Activated T-cell treated with anti-CD3 and anti-CD28 coated beads, Interleukin-2, amount 50 U/mL, for 72 hours (primary cell): ENCODE data around the gene SPRR1A. TPM values are rescaled to one million over a fixed set of nuclear protein-coding genes. Genes with fewer than 3 reads are reported as not detected.
A peak's percentile ranks its signal among the peaks of the same experiment; 100 is the strongest.

ENCODE experiments used
- ATAC-seq, 2 donors: fragments of 150-1000 bp; cut with Tn5 transposase; replicated peaks in 1 of 2; 2 replicates each; pipeline ENCODE4 v1.10.0; 2021; ENCODE audit warnings: moderate library complexity in 2 of 2, mild to moderate bottlenecking in 1 of 2
- DNase-seq, 2 donors: peaks; one replicate each; pipeline ENCODE4 v3.0.0; 2021 to 2022; ENCODE audit warnings: mixed read lengths in 1 of 2
- H3K27ac Mint-ChIP-seq: one replicate; pipeline ENCODE4 v1.8.0; 2022; ENCODE audit warnings: mild to moderate bottlenecking, moderate library complexity, mixed read lengths
- H3K27me3 Mint-ChIP-seq: one replicate; pipeline ENCODE4 v1.8.0; 2022; ENCODE audit warnings: low read depth, mixed read lengths
- H3K36me3 Mint-ChIP-seq, 2 donors: one replicate each; pipeline ENCODE4 v1.8.0; 2022; ENCODE audit warnings: mixed read lengths in 2 of 2, mild to moderate bottlenecking in 1 of 2; ENCODE audit not compliant: insufficient read depth in 2 of 2
- H3K4me1 Mint-ChIP-seq: one replicate; pipeline ENCODE4 v1.8.0; 2022; ENCODE audit warnings: low read depth, mixed read lengths
- H3K4me3 Mint-ChIP-seq, 2 donors: one replicate each; pipeline ENCODE4 v1.8.0; 2022; ENCODE audit warnings: mild to moderate bottlenecking in 2 of 2, mixed read lengths in 2 of 2, moderate library complexity in 2 of 2
- H3K9me3 Mint-ChIP-seq, 2 donors: one replicate each; pipeline ENCODE4 v1.8.0; 2022; ENCODE audit warnings: mixed read lengths in 2 of 2
- total RNA-seq, 2 donors: library from RNA; stranded (reverse); gene quantifications; one replicate each; pipeline ENCODE4 v1.2.3, GENCODE V29; 2022

Gene SPRR1A
- total RNA-seq, 2 donors from 2014 or later: not detected

- H3K9me3 Mint-ChIP-seq: no peaks in the 10 kb centered on the region
- peaks cover 24% of the 10 kb centered on the region for H3K27me3 Mint-ChIP-seq
- no peak overlapping the region for H3K27ac Mint-ChIP-seq
- H3K4me3 Mint-ChIP-seq: no peak overlapping the region
- H3K4me1 Mint-ChIP-seq: no peaks in the 10 kb centered on the region
- DNase-seq (no peak), ATAC-seq (no peak)
- no peaks in the 10 kb centered on the region for H3K36me3 Mint-ChIP-seq
Observed at GRCh38 chr1:153023109-153023508, 39.2 kb downstream of the SPRR1A start.

- Mint-ChIP-seq H3K4me1 (no peaks in the 10 kb centered on the region), H3K9me3 (no peaks in the 10 kb centered on the region), H3K27me3 (peaks cover 32% of the 10 kb centered on the region), H3K27ac (no peak overlapping the region), H3K4me3 (no peak overlapping the region), H3K36me3 (no peaks in the 10 kb centered on the region)
- no peak for ATAC-seq
- DNase-seq: no peak
Observed at GRCh38 chr1:153024413-153024812, 40.5 kb downstream of the SPRR1A start.

- Mint-ChIP-seq H3K4me3 (no peak overlapping the region), H3K4me1 (no peaks in the 10 kb centered on the region), H3K27me3 (peaks cover 32% of the 10 kb centered on the region), H3K9me3 (no peaks in the 10 kb centered on the region), H3K27ac (no peak overlapping the region), H3K36me3 (no peaks in the 10 kb centered on the region)
- DNase-seq: no peak
- ATAC-seq: no peak
Observed at GRCh38 chr1:153025797-153026196, 41.9 kb downstream of the SPRR1A start.

- Mint-ChIP-seq H3K27ac (no peak overlapping the region), H3K36me3 (no peaks in the 10 kb centered on the region), H3K9me3 (no peaks in the 10 kb centered on the region), H3K4me3 (no peak overlapping the region), H3K4me1 (peaks cover 6% of the 10 kb centered on the region), H3K27me3 (peaks cover 16% of the 10 kb centered on the region)
- no peak for ATAC-seq
- no peak for DNase-seq
Observed at GRCh38 chr1:153028766-153029165, 44.9 kb downstream of the SPRR1A start.

GRCh38 chr1:153030895-153031294 is 47.0 kb downstream of the SPRR1A start, which contains the start of gene SPRR1B:
SPRR1B (plus strand) TSS chr1:153031203; CDS start chr1:153032346, 1,143 bp downstream.
- H3K4me3 Mint-ChIP-seq: no peak within 1 kb of the TSS
- H3K4me1 Mint-ChIP-seq: peaks cover 6% of the 10 kb centered on the region
- H3K27ac Mint-ChIP-seq: no peak within 1 kb of the TSS
- H3K27me3 Mint-ChIP-seq: peaks cover 8% of the 10 kb centered on the region
- ATAC-seq: no peak
- DNase-seq: no peak
- no peaks in the 10 kb centered on the region for H3K36me3 Mint-ChIP-seq
- no peaks in the 10 kb centered on the region for H3K9me3 Mint-ChIP-seq

- peaks cover 6% of the 10 kb centered on the region for H3K4me1 Mint-ChIP-seq
- no peak for ATAC-seq
- H3K27me3 Mint-ChIP-seq: peaks cover 8% of the 10 kb centered on the region
- H3K9me3 Mint-ChIP-seq: no peaks in the 10 kb centered on the region
- H3K27ac Mint-ChIP-seq: no peak overlapping the region
- no peak for DNase-seq
- H3K4me3 Mint-ChIP-seq: no peak overlapping the region
- no peaks in the 10 kb centered on the region for H3K36me3 Mint-ChIP-seq
Observed at GRCh38 chr1:153032073-153032472, 48.2 kb downstream of the SPRR1A start.

- peaks cover 6% of the 10 kb centered on the region for H3K4me1 Mint-ChIP-seq
- H3K9me3 Mint-ChIP-seq: no peaks in the 10 kb centered on the region
- no peak overlapping the region for H3K27ac Mint-ChIP-seq
- H3K27me3 Mint-ChIP-seq: peaks cover 8% of the 10 kb centered on the region
- peak in 1 of 2 donors; percentile 1 for DNase-seq
- no peaks in the 10 kb centered on the region for H3K36me3 Mint-ChIP-seq
- no peak overlapping the region for H3K4me3 Mint-ChIP-seq
- peak in 1 of 2 donors; percentile 71 for ATAC-seq
Observed at GRCh38 chr1:153032677-153033308, 48.9 kb downstream of the SPRR1A start.

- H3K4me1 Mint-ChIP-seq: peaks cover 6% of the 10 kb centered on the region
- H3K36me3 Mint-ChIP-seq: no peaks in the 10 kb centered on the region
Observed at GRCh38 chr1:153035211-153035610, 51.3 kb downstream of the SPRR1A start.

More at GRCh38 chr1:153035211-153035610, 51.3 kb downstream of the SPRR1A start:
- Mint-ChIP-seq H3K27me3 (peaks cover 6% of the 10 kb centered on the region), H3K27ac (no peak overlapping the region), H3K9me3 (no peaks in the 10 kb centered on the region), H3K4me3 (no peak overlapping the region)
- no peak for ATAC-seq
- no peak for DNase-seq

Other genes starting within 250 kb of the SPRR1A start
- gene KPRP, start 226.1 kb upstream of the SPRR1A start, total RNA-seq: not detected
- gene LCE1F, start 208.9 kb upstream of the SPRR1A start, total RNA-seq: not detected
- gene LCE1E, start 197.8 kb upstream of the SPRR1A start, total RNA-seq: not detected
- gene LCE1D, start 187.4 kb upstream of the SPRR1A start, total RNA-seq: not detected
- not detected for gene LCE1C, start 177.4 kb upstream of the SPRR1A start, total RNA-seq
- not detected for gene LCE1B, start 172.1 kb upstream of the SPRR1A start, total RNA-seq
- not detected for gene LCE1A, start 156.6 kb upstream of the SPRR1A start, total RNA-seq
- gene LCE6A, start 141.2 kb upstream of the SPRR1A start, total RNA-seq: not detected
- gene LCE7A, start 124.1 kb upstream of the SPRR1A start, total RNA-seq: not detected
- gene SMCP, start 105.8 kb upstream of the SPRR1A start, total RNA-seq: not detected
- gene IVL, start 75.5 kb upstream of the SPRR1A start, total RNA-seq: not detected
- not detected for gene SPRR5, start 36.9 kb upstream of the SPRR1A start, total RNA-seq
- gene SPRR4, start 13.4 kb upstream of the SPRR1A start, total RNA-seq: not detected
- not detected for gene SPRR3, start 17.7 kb downstream of the SPRR1A start, total RNA-seq
- not detected for gene SPRR1B, start 47.1 kb downstream of the SPRR1A start, total RNA-seq
- not detected for gene SPRR2D, start 57.0 kb downstream of the SPRR1A start, total RNA-seq
- not detected for gene SPRR2A, start 73.4 kb downstream of the SPRR1A start, total RNA-seq
- not detected for gene SPRR2B, start 87.5 kb downstream of the SPRR1A start, total RNA-seq
- not detected for gene SPRR2E, start 110.4 kb downstream of the SPRR1A start, total RNA-seq
- gene SPRR2F, start 129.4 kb downstream of the SPRR1A start, total RNA-seq: not detected
- gene SPRR2G, start 166.8 kb downstream of the SPRR1A start, total RNA-seq: not detected
- not detected for gene LELP1, start 219.3 kb downstream of the SPRR1A start, total RNA-seq
- not detected for gene PRR9, start 233.5 kb downstream of the SPRR1A start, total RNA-seq